ENCODE results near the gene ZNF76.

- no peak for TF ChIP-seq CTCF (IDR thresholded peaks at IDR 0.05)
- TF ChIP-seq EZH2 (IDR thresholded peaks at IDR 0.05): no peak
- no peak for TF ChIP-seq EZH2phosphoT487 (IDR thresholded peaks at IDR 0.05)
These were observed 71.1 kb downstream of the ZNF76 start for GRCh38 chr6:35330541-35331119.

Data from neural progenitor cell (in vitro differentiated cells).